H1 (cell line): ENCODE results near the gene OPHN1.

Experiments
- POLR2A ChIP-seq, 2 experiments: IDR thresholded peaks; 1 replicate in 1 of 2; 2 replicates in 1 of 2; pipeline ENCODE4 v1.6.1; 2011; ENCODE audit warnings: low read depth in 2 of 2, low read length in 2 of 2, mild to moderate bottlenecking in 2 of 2; ENCODE audit errors: control extremely low read depth in 1 of 2
- SP1 ChIP-seq: IDR thresholded peaks from 2 replicates; pipeline ENCODE4 v1.6.1; 2011; ENCODE audit warnings: low read depth, low read length

DNA sequence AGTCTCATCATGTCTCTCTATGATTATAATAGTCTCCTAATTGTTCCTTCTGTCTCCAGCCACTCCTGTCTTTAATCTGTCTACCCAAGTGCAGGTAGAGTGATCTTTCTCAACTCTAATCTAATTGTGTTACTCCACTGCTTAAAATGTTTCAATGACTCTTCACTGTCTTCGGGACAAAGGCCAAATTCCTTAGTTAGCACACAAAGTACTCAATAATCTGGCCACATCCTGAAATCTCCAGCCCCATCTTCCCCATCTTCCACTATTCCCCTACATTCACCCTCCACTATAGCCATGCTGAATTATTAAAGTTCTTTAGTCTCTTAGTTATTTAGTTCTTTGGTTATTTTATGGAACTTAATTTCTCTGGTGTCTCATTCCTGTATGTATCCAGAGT is 353.3 kb downstream of the OPHN1 start:
- TF ChIP-seq SP1 (no peak), POLR2A (IDR thresholded peaks at IDR 0.05; ENCODE audit: control extremely low read depth in 1 of 2, low read depth in 2 of 2, low read length in 2 of 2) (no peak)
